Adrenal gland (tissue), 12 donors: ENCODE data around the gene ADAM17. TPM values are rescaled to one million over a fixed set of nuclear protein-coding genes. Genes with fewer than 3 reads are reported as not detected.

ENCODE experiments used
- DNase-seq, 7 donors: peaks; one replicate each; pipeline ENCODE4 v3.0.0-alpha.2; 2019 to 2020
- H3K27ac ChIP-seq, 5 donors: fragments of 200-600 bp; sonication (generic) in 4 of 5; 1 replicate in 3 of 5; 2 replicates in 2 of 5; pipeline versions ENCODE4 v1.5.1 to v1.8.0; 2016 to 2020; ENCODE audit warnings: mild to moderate bottlenecking in 1 of 5
- H3K27me3 ChIP-seq: fragments of 200-600 bp; 2 replicates; pipeline ENCODE4 v1.8.0; 2021
- H3K36me3 ChIP-seq, 2 donors: fragments of 200-600 bp; replicated peaks in 1 of 2; 1 replicate in 1 of 2; 2 replicates in 1 of 2; pipeline versions ENCODE4 v1.5.1 to v1.8.0; 2018 to 2022
- H3K4me1 ChIP-seq, 2 donors: fragments of 200-600 bp; replicated peaks in 1 of 2; 1 replicate in 1 of 2; 2 replicates in 1 of 2; pipeline versions ENCODE4 v1.5.1 to v1.8.0; 2018 to 2021
- H3K4me3 ChIP-seq, 4 donors: fragments of 200-600 bp; sonication (generic) in 3 of 4; one replicate each; pipeline ENCODE4 v1.5.1; 2016 to 2018
- H3K9me3 ChIP-seq, 3 donors: fragments of 200-600 bp; sonication (generic) in 1 of 3; replicated peaks in 1 of 3; 1 replicate in 2 of 3; 2 replicates in 1 of 3; pipeline versions ENCODE4 v1.5.1 to v1.8.0; 2016 to 2021
- POLR2A ChIP-seq, 2 donors: fragments of 450-650 bp; IDR thresholded peaks; one replicate each; pipeline ENCODE4 v1.6.1; 2017; ENCODE audit warnings: antibody characterized with exemption in 2 of 2, mild to moderate bottlenecking in 2 of 2, moderate library complexity in 1 of 2
- WGBS, 4 donors: extraction: QIAGEN DNeasy Blood & Tissue Kit in 2 of 4; methylation state at CpG; one replicate each; pipeline versions ENCODE4 v1.1.5 to v1.1.7; 2013 to 2017; 5-methylcytosine and 5-hydroxymethylcytosine counted together
- intact Hi-C, 2 donors: fragments of 100-400 bp; cut with DNase I; formaldehyde crosslinking; loops; one replicate each; pipeline versions ENCODE4 v1.14.1 to v1.15.0; 2022 to 2023
- polyA plus RNA-seq, 3 donors: library from polyadenylated mRNA; stranded (reverse); fragments of 200-250 nt in 2 of 3; fragments of 350-450 nt in 1 of 3; fragmentation: Illumina TruSeq in 1 of 3; extraction: RNeasy Lipid Tissue Mini Kit (QIAGEN cat#74804) in 1 of 3; gene quantifications; one replicate each; pipeline ENCODE4 v1.2.3, GENCODE V29; 2013 to 2014
- total RNA-seq, 9 donors: library from RNA; depleted of rRNA in 4 of 9; stranded (reverse); fragments of >200 nt in 4 of 9; fragments of 120-200 nt in 1 of 9; fragmentation: NEBNext Ultra II Directional in 1 of 9; extraction: Animal tissue kit (Norgen Biotek cat#: 25700) in 1 of 9; gene quantifications; one replicate each; pipeline versions ENCODE4 v1.1.0 to v1.2.4, GENCODE V29; 2013 to 2023
- TF ChIP-seq, protein P1 (sequence below), 6 experiments: fragments of 450-650 bp in 4 of 6; fragments of 200-600 bp in 2 of 6; sonication (generic) in 1 of 6; IDR thresholded peaks; 1 replicate in 5 of 6; 2 replicates in 1 of 6; pipeline versions ENCODE4 v1.5.1 to v1.8.0; 2016 to 2021; ENCODE audit warnings: antibody characterized with exemption in 6 of 6, mild to moderate bottlenecking in 2 of 6, moderate library complexity in 1 of 6
- donor health status: healthy with polysubstance abuse.
- donor health status: Bipolar disorder and iron deficiency.
- donor health status: DM: yes; HTN: yes; CAD: no.
- donor health status: DM: no; HTN: no; CAD: no.
- donor health status: DM: no; HTN: no; CAD: no.
- donor health status: DM: yes; HTN: yes; CAD: no.

The ADAM17 gene
- total and polyA plus RNA-seq, 12 donors, result 10.6 to 39.4 (median 19.7) TPM

DNA sequence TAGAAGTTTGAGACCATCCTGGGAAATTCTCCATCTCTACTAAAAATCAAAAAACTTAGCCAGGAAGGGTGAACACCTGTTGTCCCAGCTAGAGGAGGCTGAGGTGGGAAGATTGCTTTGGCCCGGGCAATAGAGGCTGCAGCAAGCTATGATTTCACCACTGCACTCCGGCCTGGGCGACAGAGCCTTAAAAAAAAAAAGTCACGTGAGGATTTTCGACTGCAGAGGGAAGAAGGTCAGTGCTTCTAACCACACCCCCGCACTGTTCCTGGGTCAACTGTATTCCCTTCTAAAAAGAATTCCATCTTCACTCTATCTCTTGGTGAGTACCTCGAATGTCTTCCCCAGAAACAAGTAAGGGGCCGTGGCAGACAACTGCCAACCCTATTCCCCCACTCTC, 31.3 kb downstream of the ADAM17 start:
- Histone ChIP-seq H3K36me3 (peaks cover 0 to 23% of the 10 kb centered on the region in 2 donors), H3K9me3 (no peaks in the 10 kb centered on the region), H3K4me3 (no peak overlapping the region), H3K27me3 (no peaks in the 10 kb centered on the region), H3K27ac (no peak overlapping the region), H3K4me1 (no peaks in the 10 kb centered on the region)
- 80 to 86% (median 82%) methylated on average over 8 of the region's 8 CpGs for WGBS, 4 donors
- TF ChIP-seq POLR2A (IDR thresholded peaks at IDR 0.05), result no peak
- TF ChIP-seq, protein P1, sequence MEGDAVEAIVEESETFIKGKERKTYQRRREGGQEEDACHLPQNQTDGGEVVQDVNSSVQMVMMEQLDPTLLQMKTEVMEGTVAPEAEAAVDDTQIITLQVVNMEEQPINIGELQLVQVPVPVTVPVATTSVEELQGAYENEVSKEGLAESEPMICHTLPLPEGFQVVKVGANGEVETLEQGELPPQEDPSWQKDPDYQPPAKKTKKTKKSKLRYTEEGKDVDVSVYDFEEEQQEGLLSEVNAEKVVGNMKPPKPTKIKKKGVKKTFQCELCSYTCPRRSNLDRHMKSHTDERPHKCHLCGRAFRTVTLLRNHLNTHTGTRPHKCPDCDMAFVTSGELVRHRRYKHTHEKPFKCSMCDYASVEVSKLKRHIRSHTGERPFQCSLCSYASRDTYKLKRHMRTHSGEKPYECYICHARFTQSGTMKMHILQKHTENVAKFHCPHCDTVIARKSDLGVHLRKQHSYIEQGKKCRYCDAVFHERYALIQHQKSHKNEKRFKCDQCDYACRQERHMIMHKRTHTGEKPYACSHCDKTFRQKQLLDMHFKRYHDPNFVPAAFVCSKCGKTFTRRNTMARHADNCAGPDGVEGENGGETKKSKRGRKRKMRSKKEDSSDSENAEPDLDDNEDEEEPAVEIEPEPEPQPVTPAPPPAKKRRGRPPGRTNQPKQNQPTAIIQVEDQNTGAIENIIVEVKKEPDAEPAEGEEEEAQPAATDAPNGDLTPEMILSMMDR (IDR thresholded peaks at IDR 0.05), result no peak
- intact Hi-C loops, result no loop called here
- no peak for DNase-seq

DNA sequence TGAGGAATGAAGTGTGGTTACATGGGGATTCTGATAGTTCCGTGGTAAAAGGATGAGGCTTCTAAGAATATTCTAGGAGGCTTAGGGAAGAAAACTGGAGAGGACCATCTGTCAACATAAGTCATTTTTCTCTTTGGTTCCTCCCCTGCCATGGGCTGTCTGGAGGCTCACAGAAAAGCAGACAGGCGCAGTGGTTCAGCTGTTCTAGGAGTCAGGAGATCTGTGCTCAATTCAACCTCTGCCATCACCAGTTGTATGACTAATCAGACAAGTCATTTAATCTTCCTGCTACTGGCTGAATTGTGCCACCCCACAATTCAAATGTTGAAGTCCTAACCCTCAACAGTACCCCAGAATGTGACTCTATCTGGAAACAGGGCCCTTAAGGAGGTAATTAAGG, 36.4 kb downstream of the ADAM17 start:
- DNase-seq, result no peak
- Histone ChIP-seq H3K4me3 (no peak overlapping the region), H3K4me1 (no peaks in the 10 kb centered on the region), H3K36me3 (peaks cover 0 to 24% of the 10 kb centered on the region in 2 donors), H3K9me3 (no peaks in the 10 kb centered on the region), H3K27ac (no peak overlapping the region), H3K27me3 (no peaks in the 10 kb centered on the region)
- intact Hi-C loops, result no loop called here
- TF ChIP-seq POLR2A (IDR thresholded peaks at IDR 0.05), result no peak
- TF ChIP-seq, protein P1 (IDR thresholded peaks at IDR 0.05), result no peak
- 91 to 100% (median 96%) methylated on average over 2 of the region's 2 CpGs for WGBS, 4 donors

DNA sequence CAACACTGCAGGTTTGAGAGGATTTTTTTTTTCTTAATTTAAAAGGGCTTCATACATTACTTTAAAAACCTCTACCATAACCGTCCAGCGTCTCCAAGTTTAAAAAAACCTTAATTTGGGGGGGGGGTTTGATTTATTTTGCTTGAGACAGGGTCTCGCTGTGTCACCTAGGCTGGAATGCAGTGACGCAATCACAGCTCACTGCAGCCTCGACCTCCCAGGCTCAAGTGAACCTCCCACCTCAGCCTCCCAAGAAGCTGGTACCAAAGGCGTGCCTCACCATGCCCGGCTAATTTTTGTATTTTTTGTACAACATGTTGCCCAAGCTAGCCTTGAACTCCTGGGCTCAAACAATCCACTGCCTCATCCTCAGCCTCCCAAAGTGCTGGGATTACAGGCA, 36.9 kb downstream of the ADAM17 start:
- Histone ChIP-seq H3K27ac (no peak overlapping the region), H3K4me1 (no peaks in the 10 kb centered on the region), H3K9me3 (no peaks in the 10 kb centered on the region), H3K36me3 (peaks cover 0 to 24% of the 10 kb centered on the region in 2 donors), H3K27me3 (no peaks in the 10 kb centered on the region), H3K4me3 (no peak overlapping the region)
- TF ChIP-seq, protein P1 (IDR thresholded peaks at IDR 0.05), result no peak
- no peak for TF ChIP-seq POLR2A (IDR thresholded peaks at IDR 0.05)
- WGBS, 4 donors, result 95 to 100% (median 97%) methylated on average over 7 of the region's 7 CpGs
- no peak for DNase-seq
- intact Hi-C loops, result no loop called here

DNA sequence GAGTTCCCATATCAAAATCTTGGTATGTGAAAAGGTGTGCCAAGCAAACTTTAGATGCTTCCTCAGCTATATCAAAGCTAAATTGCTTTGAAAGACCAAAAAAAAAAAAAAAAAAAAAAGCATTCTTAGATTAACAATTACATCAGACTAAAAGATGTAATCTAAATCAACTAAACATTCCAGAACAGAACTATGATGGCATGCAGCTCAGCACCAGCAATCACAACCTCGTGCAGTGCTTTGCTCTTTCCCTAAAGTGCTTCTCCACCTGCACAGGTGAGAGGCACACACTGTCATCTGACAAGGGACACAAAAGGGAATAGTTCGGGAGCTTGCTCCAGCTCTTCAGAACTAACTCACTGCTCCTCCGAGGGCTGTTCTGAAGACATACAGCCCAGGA, 37.5 kb downstream of the ADAM17 start:
- TF ChIP-seq POLR2A (IDR thresholded peaks at IDR 0.05), result no peak
- TF ChIP-seq, protein P1 (IDR thresholded peaks at IDR 0.05), result no peak
- Histone ChIP-seq H3K27ac (no peak overlapping the region), H3K36me3 (peaks cover 0 to 29% of the 10 kb centered on the region in 2 donors), H3K4me3 (no peak overlapping the region), H3K4me1 (no peaks in the 10 kb centered on the region), H3K27me3 (no peaks in the 10 kb centered on the region), H3K9me3 (no peaks in the 10 kb centered on the region)
- intact Hi-C loops, result no loop called here
- 90 to 94% (median 91%) methylated on average over 3 of the region's 3 CpGs for WGBS, 4 donors
- no peak for DNase-seq
